GM18861 (cell line): ENCODE measurements around the gene MOV10L1.

Source experiments
- ATAC-seq: cut with Tn5 transposase; IDR thresholded peaks from one replicate; pipeline ENCODE4 v1.9.1; 2021; ENCODE audit not compliant: unreplicated experiment

MOV10L1 gene

DNA sequence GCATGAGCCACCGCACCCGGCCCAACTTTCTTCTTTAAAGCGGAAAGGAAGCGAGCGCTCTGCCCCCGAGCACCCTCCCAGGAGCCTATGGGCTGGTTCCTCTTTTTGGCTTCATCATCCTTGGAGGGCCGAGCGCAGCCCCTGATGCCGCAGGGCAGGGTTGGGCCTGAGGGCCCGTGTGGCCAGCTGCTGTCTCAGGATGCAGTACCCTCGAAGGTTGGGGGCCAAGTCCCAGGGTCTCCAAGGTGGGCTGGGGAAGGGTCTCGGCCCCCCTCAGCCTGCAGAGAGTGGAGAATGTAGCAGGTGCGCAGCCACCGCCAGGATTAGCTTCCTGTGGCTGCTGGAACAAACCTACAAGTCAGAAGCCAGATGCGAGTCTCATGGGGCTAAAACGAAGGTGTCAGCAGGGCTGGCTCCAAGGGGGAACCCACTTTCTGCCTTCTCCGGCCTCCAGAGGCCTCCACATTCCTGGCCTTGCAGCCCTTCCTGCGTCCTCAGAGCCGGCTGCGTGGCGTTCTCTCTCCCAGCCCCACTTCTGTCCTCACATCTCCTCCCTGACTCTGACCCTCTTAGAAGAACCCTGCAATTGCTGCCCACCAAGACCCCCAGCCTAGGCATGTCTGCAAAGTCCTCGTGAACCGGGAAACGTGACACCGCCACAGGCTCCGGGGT lies 83.6 kb downstream of the MOV10L1 start:
- ATAC-seq: no peak

DNA sequence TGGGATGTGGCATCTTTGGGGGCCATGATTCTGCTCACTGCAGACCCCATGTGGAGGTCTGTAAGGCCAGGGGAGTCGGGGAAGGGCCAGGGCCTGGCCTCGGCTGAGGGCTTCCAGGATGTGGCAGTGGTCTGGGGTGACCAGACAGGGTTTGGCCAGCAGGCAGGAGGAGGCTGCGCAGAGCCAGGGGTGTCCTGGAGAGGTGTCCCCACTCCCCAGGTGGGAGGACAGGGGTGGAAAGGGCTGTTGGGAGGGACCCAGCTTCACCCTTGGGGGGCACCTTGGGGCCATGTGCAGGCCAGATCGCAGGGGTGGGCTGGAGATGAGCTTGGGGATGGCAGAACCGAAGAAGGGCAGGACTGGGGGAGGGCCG lies 84.2 kb downstream of the MOV10L1 start:
- ATAC-seq: no peak

DNA sequence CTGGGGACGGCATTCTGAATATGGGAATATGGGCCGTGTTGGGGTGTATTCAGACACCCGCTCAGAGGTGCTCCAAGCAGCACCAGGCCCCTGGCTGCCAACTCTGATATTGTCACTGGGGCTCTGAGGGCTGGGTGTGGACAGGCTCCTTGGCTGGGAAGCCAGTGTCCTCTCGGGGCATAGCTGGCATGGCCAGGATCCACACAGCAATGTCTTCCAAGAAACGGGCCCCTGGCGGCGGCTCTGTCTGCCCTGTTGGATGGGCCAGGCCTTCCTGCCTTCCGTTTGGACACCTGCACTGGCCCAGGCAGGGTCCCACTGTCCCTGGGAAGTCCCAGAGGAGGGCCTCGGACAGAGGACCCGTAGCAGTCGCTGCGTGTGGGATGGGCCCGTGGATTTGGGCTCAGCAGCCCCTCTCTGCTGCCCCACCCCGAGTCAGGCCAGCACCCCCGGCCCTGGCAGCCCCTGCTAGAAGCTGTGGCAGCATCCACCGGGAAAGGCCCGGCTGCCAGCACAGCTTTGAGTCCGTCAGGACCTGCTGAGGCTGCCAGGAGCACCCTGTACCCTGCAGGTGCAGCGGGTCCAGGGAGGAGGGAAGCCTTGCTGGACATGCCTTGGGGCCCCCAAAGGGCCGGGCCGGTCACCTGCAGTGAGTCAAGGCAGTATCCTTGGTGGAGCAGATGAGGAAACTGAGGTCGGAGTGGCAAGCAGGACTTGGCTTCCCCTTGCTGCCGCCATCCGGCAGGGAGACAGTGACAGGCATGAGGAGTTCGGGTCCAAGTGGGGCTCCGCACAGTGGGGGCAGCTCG lies 84.8 kb downstream of the MOV10L1 start:
- ATAC-seq: no peak

DNA sequence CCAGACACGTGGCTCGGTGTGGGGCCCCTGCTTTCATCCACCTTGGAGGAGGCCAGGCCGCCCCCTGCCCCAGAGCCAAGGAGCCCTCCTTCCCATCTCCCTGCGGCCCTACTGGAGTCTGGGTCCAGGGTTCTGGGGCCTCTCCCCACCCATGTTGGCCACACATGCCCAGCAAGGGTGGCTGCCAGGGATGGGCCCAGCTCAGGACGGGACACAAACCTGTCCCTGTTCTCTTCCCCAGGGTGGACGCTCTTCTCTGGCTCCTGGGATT lies 85.3 kb downstream of the MOV10L1 start:
- no peak for ATAC-seq

DNA sequence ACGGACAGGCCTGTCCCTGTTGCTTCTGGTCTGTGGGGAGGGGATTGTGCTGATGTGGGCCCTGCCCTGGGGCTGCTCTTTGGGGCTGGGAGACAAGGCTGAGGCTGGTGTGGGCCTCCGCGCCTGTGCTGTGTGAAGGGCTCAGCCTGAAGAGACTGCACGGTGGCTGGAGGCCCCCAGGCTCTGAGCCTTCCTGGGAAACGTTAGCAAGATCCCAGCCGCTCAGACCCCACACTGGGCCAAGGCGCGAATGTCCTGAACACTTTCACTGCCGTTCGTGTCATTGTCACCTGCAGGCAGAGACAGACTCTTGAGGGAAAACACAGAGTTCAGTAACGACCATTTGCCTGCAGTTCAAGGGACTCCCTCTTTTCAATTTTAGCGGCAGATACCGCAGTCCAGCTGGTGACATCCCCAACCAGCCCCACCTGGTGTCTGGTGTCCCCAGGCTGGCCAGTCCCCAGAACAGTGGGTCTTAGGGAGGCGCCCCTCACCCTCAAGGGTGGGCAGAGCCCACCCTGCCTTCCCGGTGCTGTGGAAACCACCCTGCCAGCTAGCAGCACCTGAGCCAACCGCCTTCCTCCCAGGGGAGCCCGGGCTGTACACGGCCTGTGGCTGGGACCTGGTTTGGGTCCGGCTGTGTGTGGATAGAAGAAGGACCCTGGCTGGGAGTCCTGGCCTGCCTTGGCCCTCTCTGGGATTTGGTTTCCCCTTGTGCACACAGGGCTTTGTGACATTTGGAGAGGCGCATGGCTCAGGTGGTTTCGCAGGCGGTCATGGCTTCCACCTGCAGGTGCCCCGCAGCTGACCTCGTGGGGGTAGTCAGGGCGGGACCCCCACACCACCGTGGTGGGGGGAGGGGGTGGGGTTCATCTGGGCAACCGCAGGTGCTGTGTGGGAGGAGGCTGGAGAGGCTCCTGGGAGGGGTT lies 86.4 kb downstream of the MOV10L1 start:
- ATAC-seq: no peak

DNA sequence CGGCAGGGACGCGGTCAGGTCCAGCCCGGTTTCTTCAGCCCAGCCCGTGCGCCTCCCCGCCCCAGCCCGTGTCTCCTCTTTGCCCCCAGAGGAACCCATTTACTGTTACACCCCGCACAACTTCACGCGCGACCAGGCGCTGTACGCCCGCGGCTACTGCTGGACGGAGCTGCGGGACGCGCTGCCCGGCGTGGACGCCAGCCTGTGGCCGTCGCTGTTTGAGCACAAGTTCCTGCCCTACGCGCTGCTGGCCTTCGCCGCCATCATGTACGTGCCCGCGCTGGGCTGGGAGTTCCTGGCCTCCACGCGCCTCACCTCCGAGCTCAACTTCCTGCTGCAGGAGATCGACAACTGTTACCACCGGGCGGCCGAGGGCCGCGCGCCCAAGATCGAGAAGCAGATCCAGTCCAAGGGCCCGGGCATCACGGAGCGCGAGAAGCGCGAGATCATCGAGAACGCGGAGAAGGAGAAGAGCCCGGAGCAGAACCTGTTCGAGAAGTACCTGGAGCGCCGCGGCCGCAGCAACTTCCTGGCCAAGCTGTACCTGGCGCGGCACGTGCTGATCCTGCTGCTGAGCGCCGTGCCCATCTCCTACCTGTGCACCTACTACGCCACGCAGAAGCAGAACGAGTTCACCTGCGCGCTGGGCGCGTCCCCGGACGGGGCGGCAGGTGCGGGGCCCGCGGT lies 87.2 kb downstream of the MOV10L1 start:
- ATAC-seq: no peak

DNA sequence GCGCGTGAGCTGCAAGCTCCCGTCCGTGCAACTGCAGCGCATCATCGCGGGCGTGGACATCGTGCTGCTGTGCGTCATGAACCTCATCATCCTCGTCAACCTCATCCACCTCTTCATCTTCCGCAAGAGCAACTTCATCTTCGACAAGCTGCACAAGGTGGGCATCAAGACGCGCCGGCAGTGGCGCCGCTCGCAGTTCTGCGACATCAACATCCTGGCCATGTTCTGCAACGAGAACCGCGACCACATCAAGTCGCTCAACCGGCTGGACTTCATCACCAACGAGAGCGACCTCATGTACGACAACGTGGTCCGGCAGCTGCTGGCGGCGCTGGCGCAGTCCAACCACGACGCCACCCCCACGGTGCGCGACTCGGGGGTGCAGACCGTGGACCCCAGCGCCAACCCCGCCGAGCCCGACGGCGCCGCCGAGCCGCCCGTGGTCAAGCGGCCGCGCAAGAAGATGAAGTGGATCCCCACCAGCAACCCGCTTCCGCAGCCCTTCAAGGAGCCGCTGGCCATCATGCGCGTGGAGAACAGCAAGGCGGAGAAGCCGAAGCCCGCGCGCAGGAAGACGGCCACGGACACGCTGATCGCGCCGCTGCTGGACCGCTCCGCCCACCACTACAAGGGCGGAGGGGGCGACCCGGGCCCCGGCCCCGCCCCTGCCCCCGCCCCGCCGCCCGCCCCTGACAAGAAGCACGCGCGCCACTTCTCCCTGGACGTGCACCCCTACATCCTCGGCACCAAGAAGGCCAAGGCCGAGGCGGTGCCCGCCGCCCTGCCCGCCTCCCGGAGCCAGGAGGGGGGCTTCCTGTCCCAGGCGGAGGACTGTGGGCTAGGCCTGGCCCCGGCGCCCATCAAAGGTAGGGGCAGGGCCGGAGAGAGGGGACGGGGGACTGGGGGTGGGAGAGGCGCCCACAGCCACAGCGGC lies 88.0 kb downstream of the MOV10L1 start:
- ATAC-seq: no peak

DNA sequence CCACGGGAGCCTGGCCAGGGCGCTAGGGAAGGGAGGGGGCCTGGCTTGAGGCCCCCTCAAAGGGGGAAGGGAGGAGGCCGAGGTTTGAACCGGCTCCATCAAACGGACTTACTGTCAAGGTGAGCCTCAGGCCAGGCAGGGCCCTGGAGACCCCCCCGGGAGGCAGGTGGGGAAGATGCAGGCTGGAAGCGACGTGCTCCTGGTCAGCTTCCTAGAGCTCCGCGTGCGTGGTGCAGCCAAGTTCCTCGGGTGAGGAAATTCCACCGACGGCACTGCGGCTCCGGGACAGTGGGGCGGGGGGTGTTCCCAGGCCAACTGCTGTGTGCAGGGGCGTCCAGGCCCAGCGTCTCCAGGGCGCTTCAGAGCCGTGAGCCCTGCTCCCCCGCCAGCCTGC lies 88.7 kb downstream of the MOV10L1 start:
- ATAC-seq: no peak

DNA sequence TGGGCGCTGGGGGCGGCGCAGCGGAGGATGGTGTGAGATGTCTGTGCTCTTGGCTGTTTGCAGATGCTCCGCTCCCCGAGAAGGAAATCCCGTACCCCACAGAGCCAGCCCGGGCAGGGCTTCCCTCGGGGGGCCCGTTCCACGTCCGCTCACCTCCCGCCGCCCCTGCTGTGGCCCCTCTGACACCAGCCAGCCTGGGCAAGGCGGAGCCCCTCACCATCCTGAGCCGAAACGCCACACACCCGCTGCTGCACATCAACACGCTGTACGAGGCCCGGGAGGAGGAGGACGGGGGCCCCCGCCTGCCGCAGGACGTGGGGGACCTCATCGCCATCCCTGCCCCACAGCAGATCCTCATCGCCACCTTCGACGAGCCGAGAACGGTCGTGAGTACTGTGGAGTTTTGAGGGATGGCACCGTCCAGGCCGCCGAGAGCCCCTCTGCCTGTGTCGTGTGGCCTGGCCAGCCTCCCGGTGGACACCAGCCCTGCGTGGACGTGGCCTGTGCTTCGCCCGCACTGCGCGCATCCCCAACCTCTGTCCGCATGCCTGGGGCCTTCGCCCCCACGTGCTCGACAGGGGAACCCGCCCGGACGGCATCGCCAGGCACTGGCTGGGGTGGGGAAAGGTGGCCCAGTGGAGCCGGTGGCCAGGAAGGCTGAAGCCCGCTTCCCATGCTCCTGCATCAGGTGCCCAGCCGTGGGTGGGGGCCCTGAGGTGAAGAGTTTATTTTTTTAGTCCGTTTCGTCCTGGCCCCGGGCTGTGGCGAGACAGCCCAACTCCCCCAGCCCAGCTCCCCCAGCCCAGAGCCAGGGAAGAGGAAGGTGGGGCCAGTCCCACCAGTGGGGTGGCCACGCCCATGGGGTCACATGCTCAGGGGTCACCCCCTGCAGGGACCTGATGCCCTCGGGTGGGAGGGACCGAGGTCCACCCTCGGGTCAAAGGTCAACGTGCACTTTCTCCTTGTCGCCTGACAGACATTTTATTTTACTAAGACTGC lies 89.4 kb downstream of the MOV10L1 start:
- no peak for ATAC-seq

DNA sequence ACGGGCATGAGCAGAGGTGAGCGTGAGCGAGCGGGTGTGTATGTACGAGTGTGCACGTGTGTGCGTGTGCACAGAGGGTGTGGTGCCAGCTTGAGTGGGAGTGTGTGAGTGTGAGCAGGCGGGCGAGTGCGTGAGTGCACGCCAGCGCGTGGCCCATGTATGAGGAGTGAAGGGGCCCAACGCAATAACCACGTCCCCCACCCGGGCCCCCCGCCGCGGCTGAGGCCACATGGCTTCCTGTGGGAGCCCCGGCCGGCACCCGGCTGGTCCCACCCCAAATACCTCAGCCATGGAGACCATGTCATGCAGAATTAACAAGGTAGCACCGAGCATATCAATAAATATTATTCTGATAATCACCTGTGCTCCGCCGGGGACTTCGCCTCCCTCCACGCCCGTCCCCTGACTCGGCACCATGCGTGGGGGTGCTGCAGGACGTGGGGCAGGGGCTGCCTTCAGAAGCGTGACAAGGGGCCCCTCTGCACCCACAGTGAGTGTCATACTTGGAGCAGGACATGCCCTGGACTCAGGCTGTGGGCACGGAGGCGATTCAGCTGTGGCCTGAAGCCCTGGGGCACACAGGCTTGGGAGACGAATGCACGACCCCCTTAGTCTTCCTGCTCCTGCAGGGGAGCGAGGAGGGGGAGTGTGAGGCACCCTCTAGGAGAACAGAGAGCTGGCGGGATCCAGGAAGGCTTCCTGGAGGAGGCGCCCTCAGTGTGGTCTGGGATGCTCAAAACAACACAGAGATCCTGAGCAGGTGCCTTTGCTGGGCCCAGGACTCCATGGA lies 90.3 kb downstream of the MOV10L1 start:
- ATAC-seq: no peak

DNA sequence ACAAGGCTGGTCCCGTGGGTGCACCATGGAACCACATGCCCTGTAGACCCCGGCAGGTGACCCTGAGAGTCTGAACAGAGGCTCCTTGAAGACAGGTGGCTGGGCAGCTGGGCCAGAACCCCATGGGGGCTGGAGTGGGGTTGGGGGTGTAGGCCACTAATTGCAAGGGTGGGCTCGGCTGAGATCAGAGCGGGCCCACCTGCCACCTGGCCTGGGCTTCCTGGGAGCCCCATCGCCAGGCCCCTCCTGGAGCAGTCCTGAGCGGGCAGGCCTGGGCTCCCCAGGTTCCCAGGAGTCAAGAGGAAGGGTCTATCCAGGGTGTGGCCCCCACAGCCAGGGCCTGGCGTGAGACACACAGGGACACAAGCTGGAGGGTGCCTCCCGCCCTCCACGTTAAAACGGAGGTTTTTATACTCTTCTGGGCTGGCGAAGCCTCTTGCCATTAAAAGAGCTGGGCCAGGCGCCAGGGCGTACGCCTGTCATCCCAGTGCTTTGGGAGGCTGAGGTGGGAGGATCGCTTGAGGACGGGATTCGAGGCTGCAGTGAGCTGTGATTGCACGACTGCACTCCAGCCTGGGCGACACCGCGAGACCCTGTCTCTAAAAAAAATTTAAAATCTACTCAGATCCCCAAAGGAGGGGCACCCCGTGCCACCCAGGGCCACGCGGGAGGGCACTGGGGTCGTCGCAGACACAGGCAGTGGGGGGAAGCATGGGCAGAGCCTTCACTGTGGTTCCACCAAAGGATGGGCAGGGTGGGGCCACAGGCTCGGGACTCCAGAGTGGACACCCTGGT lies 91.1 kb downstream of the MOV10L1 start:
- no peak for ATAC-seq

DNA sequence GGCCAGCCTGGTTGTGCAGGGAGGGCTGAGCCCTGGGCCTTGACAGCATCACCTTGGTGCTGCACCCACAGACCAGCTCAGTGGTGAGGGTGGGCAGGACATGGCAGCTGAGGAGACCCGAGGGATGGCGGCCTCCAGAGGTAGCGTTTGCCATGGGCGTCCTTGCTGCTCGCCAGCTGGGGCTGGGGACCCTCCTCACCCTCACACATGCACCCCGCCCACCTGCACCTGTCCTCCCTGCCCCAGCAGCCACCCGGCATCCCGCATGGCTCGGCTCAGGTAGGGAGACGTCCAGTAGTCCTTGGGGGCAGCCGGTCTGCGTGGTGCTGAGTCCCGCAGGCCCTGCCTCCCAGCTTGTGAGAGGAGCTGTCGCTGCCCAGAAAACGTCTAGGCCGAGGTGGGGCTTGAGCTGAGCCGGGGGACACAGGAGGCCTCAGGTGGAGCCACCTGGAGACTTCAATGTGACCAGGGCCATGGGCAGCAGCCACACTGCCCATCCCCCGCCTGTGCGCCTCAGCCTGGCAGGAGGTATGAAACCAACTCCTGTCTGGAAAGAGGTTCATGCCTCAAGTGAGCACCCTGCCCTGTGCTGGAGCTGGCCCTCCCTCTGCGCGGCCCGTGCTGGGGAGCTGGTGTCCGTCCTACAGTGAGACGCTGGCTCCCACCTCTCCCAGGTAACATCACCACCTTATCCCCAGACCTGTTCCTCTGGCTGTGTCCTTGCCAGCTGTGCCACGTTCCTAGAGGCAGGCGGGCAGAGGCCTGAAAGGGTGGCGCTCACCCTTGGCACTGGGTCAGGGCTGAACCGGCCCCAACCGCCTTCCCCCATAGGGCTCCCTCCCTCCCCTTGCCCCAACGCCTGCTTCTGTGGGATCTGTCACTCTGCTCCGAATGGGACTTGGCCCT lies 92.6 kb downstream of the MOV10L1 start:
- no peak for ATAC-seq

DNA sequence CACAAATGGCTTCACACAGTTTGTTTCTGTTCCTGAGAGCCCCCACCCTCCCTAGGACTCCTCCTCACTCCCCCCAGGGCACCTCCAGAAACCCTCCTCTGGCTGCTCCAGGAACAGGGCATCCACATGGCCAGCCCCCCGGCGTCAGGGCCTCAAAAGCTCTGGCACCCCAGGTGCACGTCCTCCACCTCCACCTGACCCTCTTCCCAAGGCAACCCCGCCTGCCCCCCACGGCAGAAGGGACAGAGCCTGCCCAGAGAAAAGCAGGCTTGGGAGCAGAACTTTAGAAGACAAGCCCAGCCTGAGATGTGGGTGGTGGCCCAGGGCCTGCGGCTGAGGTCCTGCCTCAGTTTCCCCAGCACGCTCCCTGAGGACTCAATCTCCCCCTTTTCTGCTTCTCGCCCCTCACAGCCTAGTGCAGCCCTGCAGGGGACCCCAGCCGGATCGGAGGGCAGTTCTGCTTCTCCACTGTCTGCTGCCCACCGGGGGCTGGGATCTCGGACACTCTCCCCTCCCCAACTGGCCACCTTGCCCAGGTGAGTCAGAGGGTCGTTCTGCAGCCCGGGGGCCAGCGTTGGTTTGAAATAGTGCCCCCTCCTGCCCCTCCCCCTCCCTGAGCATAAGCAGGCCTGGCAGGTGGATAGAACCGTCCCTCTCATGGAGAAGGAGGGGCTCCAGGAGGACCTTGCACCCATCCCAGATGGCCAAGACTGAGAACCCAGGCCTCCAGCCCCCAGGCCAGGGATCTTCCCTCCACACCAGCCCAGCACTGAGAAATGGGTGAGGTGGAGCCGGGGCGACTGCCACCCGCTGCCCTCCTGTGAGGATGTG lies 93.5 kb downstream of the MOV10L1 start:
- no peak for ATAC-seq

DNA sequence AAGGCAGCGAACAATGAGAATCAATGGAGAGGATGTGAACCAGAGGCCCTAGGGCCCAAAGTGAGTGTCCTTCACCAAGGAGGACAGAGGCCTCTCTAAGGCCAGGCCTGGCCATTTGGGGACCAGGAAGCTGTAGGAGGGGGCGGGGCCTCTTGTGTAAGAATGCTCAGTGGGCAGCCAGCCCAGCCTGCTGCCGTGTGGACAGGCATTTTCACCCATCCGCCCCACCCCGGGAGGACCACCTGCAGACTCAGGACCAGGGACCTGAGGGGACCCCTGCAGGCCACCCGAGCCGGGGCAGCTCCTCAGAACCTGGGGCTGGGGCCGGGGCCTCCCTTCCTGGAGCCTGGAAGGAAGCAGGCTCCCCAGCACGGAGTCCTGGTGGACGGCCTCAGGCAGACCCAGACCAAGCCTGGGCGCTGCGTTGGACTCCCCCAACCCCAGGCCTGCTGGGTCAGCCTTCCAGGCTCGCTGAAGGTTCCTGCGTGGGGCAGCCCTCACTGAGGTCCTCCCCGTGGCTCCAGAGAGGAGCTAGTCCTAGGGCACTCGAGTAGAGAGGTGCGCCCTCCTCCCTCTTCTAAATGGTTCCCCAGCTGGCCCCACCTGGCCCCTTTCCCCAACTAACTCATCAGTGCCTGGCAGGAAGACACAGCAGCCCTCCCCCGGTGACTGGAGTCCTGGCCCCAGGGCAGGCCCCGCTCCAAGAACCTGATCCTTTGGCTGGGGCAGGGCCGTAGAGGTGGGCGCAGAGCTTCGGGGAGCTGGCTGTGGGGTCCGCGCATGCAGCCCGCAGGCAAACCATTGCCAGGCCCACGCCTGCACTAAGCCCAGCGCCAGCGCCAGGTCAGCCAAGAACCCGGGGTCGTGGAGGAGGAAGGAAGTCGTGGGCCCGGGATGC lies 94.4 kb downstream of the MOV10L1 start:
- no peak for ATAC-seq
